HG02571 (cell line): ENCODE data around the gene PIGZ.

ENCODE experiments used
- ATAC-seq: cut with Tn5 transposase; IDR thresholded peaks from one replicate; pipeline ENCODE4 v1.9.1; 2021; ENCODE audit warnings: mild to moderate bottlenecking, moderate library complexity; ENCODE audit not compliant: unreplicated experiment

Gene PIGZ

GRCh38 chr3:196968233-196969133, at the start of gene PIGZ:
Gene PIGZ (minus strand): TSS chr3:196968833. CDS start chr3:196952031, 16,802 bp downstream.
- peak; percentile 57 for ATAC-seq

GRCh38 chr3:197017003-197017402, 48.4 kb upstream of the PIGZ start:
- ATAC-seq = no peak

- no peak for ATAC-seq
Measured at GRCh38 chr3:197015790-197016736, 47.4 kb upstream of the PIGZ start.

GRCh38 chr3:197014942-197015575, 46.4 kb upstream of the PIGZ start:
- no peak for ATAC-seq

GRCh38 chr3:197014024-197014423, 45.4 kb upstream of the PIGZ start:
- ATAC-seq = no peak

- no peak for ATAC-seq
Measured at GRCh38 chr3:197012540-197012883, 43.9 kb upstream of the PIGZ start.

GRCh38 chr3:197011780-197012539, 43.3 kb upstream of the PIGZ start:
- ATAC-seq = no peak

- ATAC-seq = no peak
Measured at GRCh38 chr3:197010556-197011351, 42.1 kb upstream of the PIGZ start.

- no peak for ATAC-seq
Measured at GRCh38 chr3:197009532-197010019, 40.9 kb upstream of the PIGZ start.

- ATAC-seq = no peak
Measured at GRCh38 chr3:197008436-197009209, 40.0 kb upstream of the PIGZ start.

- no peak for ATAC-seq
Measured at GRCh38 chr3:197007953-197008352, 39.3 kb upstream of the PIGZ start.

- ATAC-seq = no peak
Measured at GRCh38 chr3:197007296-197007940, 38.8 kb upstream of the PIGZ start.

- ATAC-seq = no peak
Measured at GRCh38 chr3:197006860-197007259, 38.2 kb upstream of the PIGZ start.

- ATAC-seq = no peak
Measured at GRCh38 chr3:197006446-197006845, 37.8 kb upstream of the PIGZ start.

- ATAC-seq = no peak
Measured at GRCh38 chr3:197003461-197004385, 35.1 kb upstream of the PIGZ start.

- ATAC-seq = peak; percentile 69
Measured at GRCh38 chr3:197002701-197003454, 34.2 kb upstream of the PIGZ start.
